Cardiac muscle cell (in vitro differentiated cells and primary cell): Measurements from ENCODE around the gene AKAP8L. TPM values are rescaled to one million over a fixed set of nuclear protein-coding genes. Genes with fewer than 3 reads are reported as not detected.

Experiments used
- DNase-seq, 2 donors: peaks; one replicate each; pipeline versions ENCODE4 v3.0.0 to v3.0.0-alpha.2; 2010 to 2017; ENCODE audit warnings: low read depth in 1 of 2, low spot score in 1 of 2
- H3K27ac ChIP-seq: fragments of 200-600 bp; sonication (generic); 2 replicates; pipeline ENCODE4 v1.5.1; 2016
- H3K27me3 ChIP-seq: fragments of 200-600 bp; sonication (generic); 2 replicates; pipeline ENCODE4 v1.6.0; 2016; ENCODE audit warnings: control low read depth
- H3K36me3 ChIP-seq: fragments of 200-600 bp; sonication (generic); 2 replicates; pipeline ENCODE4 v1.5.1; 2016; ENCODE audit warnings: control low read depth
- H3K4me1 ChIP-seq: fragments of 200-600 bp; sonication (generic); 2 replicates; pipeline ENCODE4 v1.8.1; 2017; ENCODE audit warnings: low read depth, mild to moderate bottlenecking, mixed run types
- H3K4me3 ChIP-seq: fragments of 200-600 bp; sonication (generic); 2 replicates; pipeline ENCODE4 v1.5.1; 2016; ENCODE audit warnings: mild to moderate bottlenecking
- H3K9me3 ChIP-seq: fragments of 200-600 bp; sonication (generic); 2 replicates; pipeline ENCODE4 v1.5.1; 2017; ENCODE audit warnings: low read depth, mild to moderate bottlenecking, control low read depth
- CTCF ChIP-seq: IDR thresholded peaks from 2 replicates; pipeline ENCODE4 v1.5.1; 2012; ENCODE audit warnings: low read depth, mild to moderate bottlenecking, low read length
- polyA plus RNA-seq: library from polyadenylated mRNA; unstranded; fragments of >200 nt; fragmentation: Nextera tagmentation; extraction: Ambion mirVana; gene quantifications from 2 replicates; pipeline ENCODE4 v1.2.1, GENCODE V29; 2016
- total RNA-seq: library from RNA; depleted of rRNA; stranded (reverse); fragments of >200 nt; gene quantifications from 2 replicates; pipeline ENCODE4 v1.2.3, GENCODE V29; 2016

Gene AKAP8L
- total and polyA plus RNA-seq, 2 experiments from 2014 or later = 235 to 410 TPM

GRCh38 chr19:15371119-15371518 lies 47.7 kb downstream of the AKAP8L start:
- DNase-seq = no peak
- Histone ChIP-seq H3K27ac (no peak overlapping the region), H3K4me3 (no peak overlapping the region), H3K36me3 (peaks cover 42% of the 10 kb centered on the region), H3K9me3 (no peaks in the 10 kb centered on the region), H3K27me3 (no peaks in the 10 kb centered on the region), H3K4me1 (no peaks in the 10 kb centered on the region)
- no peak for TF ChIP-seq CTCF

- no peaks in the 10 kb centered on the region for H3K27me3 ChIP-seq
- peaks cover 51% of the 10 kb centered on the region for H3K36me3 ChIP-seq
- H3K9me3 ChIP-seq = no peaks in the 10 kb centered on the region
- H3K4me1 ChIP-seq = no peaks in the 10 kb centered on the region
- no peak overlapping the region for H3K27ac ChIP-seq
- DNase-seq = no peak
- TF ChIP-seq CTCF = no peak
- no peak overlapping the region for H3K4me3 ChIP-seq
Observed at GRCh38 chr19:15369594-15369891, 49.2 kb downstream of the AKAP8L start.

- no peak overlapping the region for H3K4me3 ChIP-seq
- H3K27ac ChIP-seq = no peak overlapping the region
- no peaks in the 10 kb centered on the region for H3K27me3 ChIP-seq
- no peaks in the 10 kb centered on the region for H3K4me1 ChIP-seq
- H3K9me3 ChIP-seq = no peaks in the 10 kb centered on the region
- DNase-seq = no peak
- no peak for TF ChIP-seq CTCF
- H3K36me3 ChIP-seq = peaks cover 51% of the 10 kb centered on the region
Observed at GRCh38 chr19:15368798-15369593, 49.8 kb downstream of the AKAP8L start.

GRCh38 chr19:15368051-15368632 lies 50.6 kb downstream of the AKAP8L start:
- H3K9me3 ChIP-seq = no peaks in the 10 kb centered on the region
- peaks cover 51% of the 10 kb centered on the region for H3K36me3 ChIP-seq
- TF ChIP-seq CTCF = no peak
- no peak overlapping the region for H3K27ac ChIP-seq
- H3K4me1 ChIP-seq = no peaks in the 10 kb centered on the region
- no peaks in the 10 kb centered on the region for H3K27me3 ChIP-seq
- H3K4me3 ChIP-seq = no peak overlapping the region
- DNase-seq = no peak

DNA sequence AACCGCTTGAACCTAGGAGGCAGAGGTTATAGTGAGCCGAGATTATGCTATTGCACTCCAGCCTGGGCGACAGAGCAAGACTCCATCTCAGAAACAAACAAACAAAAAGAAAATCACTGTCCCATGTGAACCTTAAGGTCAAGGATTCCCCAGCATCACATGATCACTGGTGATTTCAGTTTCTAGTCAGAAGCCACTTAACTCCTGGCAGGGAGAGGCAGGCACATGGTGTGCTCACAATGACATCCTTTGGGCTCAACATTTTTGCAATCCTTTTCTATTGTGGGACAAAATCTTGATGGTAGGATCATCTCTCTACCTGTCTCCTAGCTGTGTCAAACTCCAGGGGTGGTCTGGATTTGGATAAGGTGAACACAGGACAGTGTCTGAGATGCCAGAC lies 51.3 kb downstream of the AKAP8L start:
- no peaks in the 10 kb centered on the region for H3K27me3 ChIP-seq
- no peak overlapping the region for H3K4me3 ChIP-seq
- H3K27ac ChIP-seq = no peak overlapping the region
- H3K9me3 ChIP-seq = no peaks in the 10 kb centered on the region
- no peaks in the 10 kb centered on the region for H3K4me1 ChIP-seq
- H3K36me3 ChIP-seq = peaks cover 48% of the 10 kb centered on the region
- no peak for DNase-seq
- no peak for TF ChIP-seq CTCF
